ENCODE results near the gene DPYD.

DNA sequence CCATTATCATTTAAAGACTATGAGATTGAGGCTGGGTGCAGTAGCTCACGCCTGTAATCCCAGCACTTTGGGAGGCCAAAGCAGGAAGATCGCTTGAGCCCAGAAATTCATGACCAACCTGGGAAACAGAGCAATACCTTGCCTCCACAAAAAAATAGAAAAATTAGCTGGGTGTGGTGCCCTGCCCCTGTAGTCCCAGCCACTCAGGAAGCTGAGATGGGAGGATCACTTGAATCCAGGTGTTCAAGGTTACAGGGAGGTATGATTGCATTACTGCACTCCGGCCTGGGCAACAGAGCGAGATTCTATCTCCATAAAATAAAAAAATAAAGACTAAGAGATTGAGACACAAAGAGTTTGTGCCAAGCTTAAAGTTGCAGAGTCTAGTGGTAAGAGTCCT lies 537.0 kb downstream of the DPYD start:
- TF ChIP-seq CTCF (conservative IDR thresholded peaks at IDR 0.05; ENCODE audit: low read length) (no peak), EZH2phosphoT487 (IDR thresholded peaks at IDR 0.05; ENCODE audit: borderline replicate concordance) (no peak)

Measured in Loucy (cell line).